ENCODE data around the gene RIPOR2.

- TF ChIP-seq EP300 (IDR thresholded peaks at IDR 0.05) (no peak), POLR2A (IDR thresholded peaks at IDR 0.05) (no peak), CTCF (IDR thresholded peaks at IDR 0.05) (no peak)
Measured at GRCh38 chr6:24799541-24799915, 136.2 kb downstream of the RIPOR2 start.
